Stimulated activated CD8-positive, alpha-beta memory T cell treated with anti-CD3 and anti-CD28 coated beads, Interleukin-4, amount 100 ng/mL, for 4 hours (primary cell): ENCODE results near the gene PSMG4.

Experiments used
- DNase-seq, 2 donors: peaks; one replicate each; pipeline ENCODE4 v3.0.0-alpha.2; 2020; ENCODE audit warnings: low read depth in 2 of 2, low spot score in 1 of 2

Gene PSMG4

GRCh38 chr6:3305831-3306230, 47.1 kb downstream of the PSMG4 start:
- no peak for DNase-seq

DNA sequence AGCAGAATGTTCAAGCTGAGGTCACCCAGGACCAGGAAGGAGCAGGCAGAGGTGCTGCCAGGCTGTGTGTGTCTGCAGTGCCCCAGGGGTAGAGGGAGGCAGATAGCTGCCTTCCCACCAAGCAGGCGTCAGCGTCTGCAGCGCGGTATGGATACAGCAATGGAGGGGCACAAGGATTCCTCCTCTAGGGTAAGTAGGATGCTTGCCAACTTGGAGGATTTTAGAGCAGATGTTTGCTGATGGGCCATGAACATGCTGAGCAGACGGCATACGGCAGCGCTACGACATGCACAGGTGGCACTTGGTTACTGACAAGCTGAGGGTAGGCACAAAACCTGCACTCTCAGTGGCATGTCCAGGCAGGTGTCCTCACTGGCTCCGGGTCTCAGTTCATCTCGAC, 48.1 kb downstream of the PSMG4 start:
- no peak for DNase-seq

DNA sequence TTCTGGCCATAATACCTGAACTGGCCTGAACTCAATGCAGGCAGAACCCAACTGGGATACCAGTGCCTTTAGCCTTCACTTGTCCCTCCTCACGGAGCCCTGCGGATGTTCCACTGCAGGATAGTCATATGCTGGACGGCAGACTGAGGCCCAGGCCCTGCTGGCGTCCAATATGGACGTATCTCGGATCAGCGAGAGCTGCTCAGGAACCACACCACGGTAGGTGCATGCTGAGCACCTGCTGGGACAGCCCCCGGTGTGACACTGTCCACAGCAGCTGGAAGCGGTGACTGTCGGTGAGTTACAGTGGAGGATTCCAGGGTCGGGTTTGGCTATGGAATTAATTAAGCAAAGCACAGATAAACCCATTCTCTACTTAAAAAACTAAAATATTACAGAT, 48.7 kb downstream of the PSMG4 start:
- no peak for DNase-seq

DNA sequence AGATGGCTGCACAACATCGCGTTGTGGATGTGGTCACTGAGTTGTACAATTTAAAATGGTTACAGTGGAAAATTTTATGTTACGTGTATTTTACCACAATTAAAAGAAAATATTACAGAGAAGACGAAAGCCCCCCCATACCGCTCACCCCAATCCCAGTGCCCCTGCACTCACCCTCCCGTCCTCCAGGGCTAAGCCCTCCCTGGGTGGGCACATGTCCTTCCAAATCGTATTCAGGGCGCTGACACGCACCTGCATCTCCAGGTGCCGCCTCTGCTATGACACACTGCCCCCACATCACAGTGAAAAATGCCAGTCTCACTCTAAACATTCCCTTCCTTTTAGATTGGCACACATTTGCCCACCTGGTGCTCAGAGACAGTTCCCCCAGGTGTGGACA, 49.4 kb downstream of the PSMG4 start:
- DNase-seq: no peak

DNA sequence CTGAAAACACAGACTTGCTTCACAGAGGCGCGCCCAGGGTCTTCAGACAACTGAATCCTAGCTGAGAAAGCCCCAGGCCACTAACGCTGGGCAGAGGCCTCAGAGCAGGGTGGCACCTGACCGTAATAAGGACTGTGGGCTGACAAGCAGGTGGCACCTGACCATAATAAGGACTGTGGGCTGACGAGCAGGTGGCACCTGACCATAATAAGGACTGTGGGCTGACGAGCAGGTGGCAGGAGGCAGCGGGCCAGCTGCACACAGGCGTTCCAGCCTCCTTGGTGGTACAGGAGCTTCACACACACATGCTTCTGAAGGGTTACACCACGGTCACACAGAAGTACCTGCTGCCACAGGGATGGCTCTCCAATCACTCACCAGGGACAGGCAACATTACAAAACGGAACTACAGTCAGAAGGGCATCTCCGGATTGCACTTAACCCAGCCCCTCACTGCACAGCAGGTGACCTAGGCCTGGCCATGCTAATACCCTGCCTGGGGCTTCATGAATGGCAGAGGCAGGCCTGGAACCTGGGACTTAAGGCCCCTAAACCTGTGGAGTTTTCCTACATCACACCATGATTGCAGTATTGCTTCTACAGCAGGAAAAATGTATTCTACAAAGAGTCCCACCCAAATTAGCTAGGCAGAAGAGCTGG, 50.8 kb downstream of the PSMG4 start:
- DNase-seq: no peak

GRCh38 chr6:3310051-3310448, 51.3 kb downstream of the PSMG4 start:
- DNase-seq: no peak

GRCh38 chr6:3310703-3311102, 52.0 kb downstream of the PSMG4 start:
- no peak for DNase-seq

DNA sequence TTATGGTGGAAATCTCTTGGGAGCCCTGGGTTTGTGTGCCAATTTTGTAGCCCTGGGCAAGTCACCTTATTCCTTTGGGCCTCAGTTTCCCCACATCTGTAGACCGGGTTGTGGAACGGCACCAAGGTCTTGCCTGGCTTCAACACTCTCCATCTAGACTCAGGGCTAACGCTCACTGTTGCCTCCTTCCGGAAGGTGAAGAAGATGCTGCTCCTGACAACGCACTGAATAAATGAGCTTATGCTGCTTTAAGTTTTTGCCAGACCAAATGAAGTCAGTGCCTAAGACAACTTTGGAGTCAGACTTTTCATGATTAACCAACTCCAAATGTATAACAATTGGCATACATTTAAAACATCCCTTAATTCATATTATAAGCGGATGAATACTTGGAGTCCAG, 53.1 kb downstream of the PSMG4 start:
- no peak for DNase-seq

DNA sequence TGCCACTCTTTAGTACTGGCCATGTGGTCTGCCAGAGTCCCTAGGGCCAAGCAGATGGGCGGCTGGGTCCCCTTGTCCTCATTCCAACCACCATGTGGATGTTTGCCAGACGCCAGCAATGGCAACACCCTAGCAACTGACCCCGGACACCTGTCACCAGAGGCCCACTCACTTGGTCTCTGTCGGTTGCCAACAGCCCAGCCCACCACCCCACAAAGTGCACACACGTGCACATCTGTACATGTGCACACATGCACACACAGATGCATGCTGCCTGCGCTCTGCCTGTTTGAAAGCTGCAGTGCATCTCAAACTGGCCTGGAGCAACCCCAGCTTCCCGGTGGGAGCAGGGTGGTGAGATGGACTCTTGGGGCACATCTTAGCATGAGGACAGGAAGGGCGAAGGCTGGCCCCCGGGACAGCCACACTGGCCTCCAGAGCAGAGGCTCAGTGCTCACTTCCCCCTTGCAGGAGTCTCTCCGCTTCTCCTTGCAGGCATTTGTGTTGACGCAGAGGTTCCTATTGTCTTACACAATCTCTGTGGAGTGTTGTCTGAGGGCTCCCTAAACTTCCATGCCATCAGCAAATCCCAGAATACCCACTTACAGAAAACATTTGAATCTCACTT, 54.0 kb downstream of the PSMG4 start:
- no peak for DNase-seq

DNA sequence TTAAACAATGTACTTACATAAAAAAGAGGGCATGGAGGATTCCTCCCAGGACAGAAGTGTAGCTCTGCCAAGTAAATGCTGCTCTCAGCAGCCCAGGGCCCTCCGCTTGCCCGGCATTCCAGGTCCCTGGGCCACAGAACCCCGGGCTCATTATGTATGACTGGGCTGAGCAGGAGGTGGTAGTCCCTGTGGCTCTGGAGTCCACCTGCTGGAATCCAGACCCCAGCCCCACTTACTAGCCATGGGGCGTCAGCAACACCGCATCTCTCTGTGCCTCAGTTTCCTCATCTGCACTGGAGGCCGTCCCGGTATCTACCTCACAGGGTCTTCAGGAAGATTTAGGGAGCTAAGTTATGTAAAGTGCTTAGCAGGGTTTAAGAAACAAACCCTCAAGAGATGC, 55.4 kb downstream of the PSMG4 start:
- DNase-seq: no peak

DNA sequence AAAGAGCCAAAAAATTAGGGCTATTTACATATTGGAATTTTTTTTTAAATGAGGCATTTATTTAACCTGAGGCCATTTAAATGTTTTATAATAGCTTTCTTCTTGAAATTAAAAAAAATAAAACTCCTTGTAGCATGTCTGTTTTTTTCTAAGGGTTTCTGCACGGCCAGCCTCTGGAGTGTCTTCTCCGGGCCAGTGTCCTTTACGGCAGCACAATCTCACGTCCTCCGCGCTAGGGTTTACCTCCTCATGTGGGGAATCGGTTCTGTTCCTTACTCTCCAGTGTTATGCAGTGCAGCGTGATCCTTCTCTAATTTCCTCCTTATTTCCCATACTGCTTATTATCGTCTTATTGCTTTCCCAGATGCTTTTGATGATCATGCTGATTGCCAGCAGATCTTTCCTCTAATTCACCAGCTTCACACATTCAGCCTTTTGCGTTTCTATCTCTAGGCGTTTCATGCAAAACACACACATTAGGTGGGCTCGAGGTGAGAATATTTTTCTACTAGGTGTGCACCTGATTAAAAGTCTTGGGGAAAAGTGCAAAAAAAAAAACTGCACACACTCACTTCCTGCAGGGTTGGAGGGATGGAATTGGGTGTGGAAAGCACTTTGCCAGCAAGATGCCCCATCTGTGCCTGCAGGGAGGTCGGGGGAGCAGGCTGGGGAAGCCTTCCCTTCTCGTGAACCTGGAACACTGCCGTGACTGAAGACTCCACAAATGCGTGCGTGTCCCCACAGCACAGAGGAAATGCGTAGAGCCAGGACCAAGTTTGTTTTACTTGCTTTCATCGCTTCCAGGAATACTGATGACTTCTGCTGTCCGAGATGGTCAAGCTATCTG, 56.1 kb downstream of the PSMG4 start:
- no peak for DNase-seq

- DNase-seq: no peak
Observed at GRCh38 chr6:3315841-3316240, 57.1 kb downstream of the PSMG4 start.

GRCh38 chr6:3316331-3316730, 57.6 kb downstream of the PSMG4 start:
- no peak for DNase-seq

DNA sequence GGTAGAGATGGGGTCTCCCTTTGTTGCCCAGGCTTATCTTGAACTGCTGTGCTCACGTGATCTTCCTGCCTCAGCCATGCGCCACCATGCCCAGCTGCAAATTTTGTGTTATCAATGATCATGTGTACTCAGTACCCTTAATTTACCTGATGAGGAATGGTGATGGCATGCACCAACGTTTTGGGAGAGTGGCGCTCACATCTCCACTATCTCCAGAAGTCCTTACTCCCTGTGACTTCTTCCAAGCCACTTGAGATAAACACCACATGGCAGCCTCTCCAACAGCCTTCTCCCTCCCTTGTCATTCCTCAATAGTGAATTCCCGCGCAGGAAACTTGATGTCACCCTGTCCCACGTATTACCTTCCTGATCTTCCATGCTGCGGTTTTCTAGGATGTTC, 58.1 kb downstream of the PSMG4 start:
- no peak for DNase-seq
